OCI-LY7 (cell line): ENCODE results near the gene SHTN1.

Experiments
- EZH2phosphoT487 ChIP-seq: fragments of 200-600 bp; sonication (generic); IDR thresholded peaks from 2 replicates; pipeline ENCODE4 v1.6.1; 2018; ENCODE audit warnings: low read depth, borderline replicate concordance, mild to moderate bottlenecking, mixed run types, antibody characterized with exemption, low read length, moderate library complexity, mixed read lengths
- TF ChIP-seq, protein P1 (sequence below): fragments of 200-600 bp; sonication (generic); conservative IDR thresholded peaks from 2 replicates; pipeline ENCODE4 v1.5.1; 2014; ENCODE audit warnings: mild to moderate bottlenecking, antibody characterized with exemption, low read length, moderate library complexity, mixed read lengths

DNA sequence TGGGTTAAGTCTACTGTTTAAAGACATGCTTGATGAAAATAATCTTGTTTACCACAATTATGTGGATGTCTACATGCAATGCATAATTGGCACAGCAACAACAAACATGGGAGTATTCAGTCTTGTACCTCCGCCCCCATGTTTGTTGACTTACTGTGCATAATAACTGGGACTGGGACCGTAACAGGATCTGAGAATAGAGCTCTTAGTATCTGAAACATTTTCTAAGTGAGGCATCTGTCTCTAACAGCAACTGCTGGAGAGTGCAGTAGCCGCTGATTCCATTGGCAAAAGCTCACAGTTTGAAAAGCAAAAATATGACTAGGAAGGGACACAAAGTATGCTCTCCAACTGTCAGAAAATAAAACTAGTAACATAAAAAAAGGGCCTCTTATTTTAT, 94.1 kb downstream of the SHTN1 start:
- no peak for TF ChIP-seq EZH2phosphoT487
- TF ChIP-seq, protein P1, sequence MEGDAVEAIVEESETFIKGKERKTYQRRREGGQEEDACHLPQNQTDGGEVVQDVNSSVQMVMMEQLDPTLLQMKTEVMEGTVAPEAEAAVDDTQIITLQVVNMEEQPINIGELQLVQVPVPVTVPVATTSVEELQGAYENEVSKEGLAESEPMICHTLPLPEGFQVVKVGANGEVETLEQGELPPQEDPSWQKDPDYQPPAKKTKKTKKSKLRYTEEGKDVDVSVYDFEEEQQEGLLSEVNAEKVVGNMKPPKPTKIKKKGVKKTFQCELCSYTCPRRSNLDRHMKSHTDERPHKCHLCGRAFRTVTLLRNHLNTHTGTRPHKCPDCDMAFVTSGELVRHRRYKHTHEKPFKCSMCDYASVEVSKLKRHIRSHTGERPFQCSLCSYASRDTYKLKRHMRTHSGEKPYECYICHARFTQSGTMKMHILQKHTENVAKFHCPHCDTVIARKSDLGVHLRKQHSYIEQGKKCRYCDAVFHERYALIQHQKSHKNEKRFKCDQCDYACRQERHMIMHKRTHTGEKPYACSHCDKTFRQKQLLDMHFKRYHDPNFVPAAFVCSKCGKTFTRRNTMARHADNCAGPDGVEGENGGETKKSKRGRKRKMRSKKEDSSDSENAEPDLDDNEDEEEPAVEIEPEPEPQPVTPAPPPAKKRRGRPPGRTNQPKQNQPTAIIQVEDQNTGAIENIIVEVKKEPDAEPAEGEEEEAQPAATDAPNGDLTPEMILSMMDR, result no peak
